Ovary (tissue), 9 donors: ENCODE measurements around the gene MSH2. TPM values are rescaled to one million over a fixed set of nuclear protein-coding genes. Genes with fewer than 3 reads are reported as not detected.

Source experiments
- DNase-seq, 5 donors: peaks; one replicate each; pipeline ENCODE4 v3.0.0-alpha.2; 2019 to 2020
- H3K27ac ChIP-seq, 2 donors: fragments of 200-600 bp; one replicate each; pipeline versions ENCODE4 v1.5.1 to v1.8.0; 2019 to 2022
- H3K27me3 ChIP-seq: fragments of 200-600 bp; one replicate; pipeline ENCODE4 v1.8.0; 2022
- H3K36me3 ChIP-seq: fragments of 200-600 bp; sonication (generic); one replicate; pipeline ENCODE4 v1.5.1; 2019
- H3K4me1 ChIP-seq: one replicate; pipeline ENCODE4 v1.8.1; 2013; ENCODE audit warnings: mild to moderate bottlenecking, moderate library complexity; ENCODE audit not compliant: insufficient read depth
- H3K4me3 ChIP-seq: fragments of 200-600 bp; sonication (generic); one replicate; pipeline ENCODE4 v1.5.1; 2017
- H3K9me3 ChIP-seq, 2 donors: fragments of 200-600 bp in 1 of 2; sonication (generic) in 1 of 2; one replicate each; pipeline versions ENCODE4 v1.5.1 to v1.8.1; 2013 to 2019; ENCODE audit warnings: mild to moderate bottlenecking in 1 of 2, moderate library complexity in 1 of 2
- CTCF ChIP-seq, 3 donors: fragments of 450-650 bp in 2 of 3; fragments of 200-600 bp in 1 of 3; IDR thresholded peaks; one replicate each; pipeline versions ENCODE4 v1.5.1 to v1.8.0; 2016 to 2022; ENCODE audit warnings: antibody characterized with exemption in 3 of 3, mild to moderate bottlenecking in 1 of 3
- EP300 ChIP-seq: sonication (generic); formaldehyde crosslinking; IDR thresholded peaks from one replicate; pipeline ENCODE4 v1.6.1; 2017; ENCODE audit warnings: antibody characterized with exemption
- POLR2A ChIP-seq: fragments of 450-650 bp; IDR thresholded peaks from one replicate; pipeline ENCODE4 v1.6.1; 2017; ENCODE audit warnings: antibody characterized with exemption, mild to moderate bottlenecking, moderate library complexity
- WGBS, 3 donors: extraction: QIAGEN DNeasy Blood & Tissue Kit in 1 of 3; methylation state at CpG; one replicate each; pipeline versions ENCODE4 v1.1.5 to v1.1.7; 2013 to 2017; 5-methylcytosine and 5-hydroxymethylcytosine counted together
- intact Hi-C, 4 donors: fragments of 100-400 bp; cut with DNase I; formaldehyde crosslinking; loops; one replicate each; pipeline versions ENCODE4 v1.11.0 to v1.15.1; 2022 to 2023
- polyA plus RNA-seq, 2 donors: library from polyadenylated mRNA; stranded (reverse); fragments of 200-250 nt in 1 of 2; fragments of 350-450 nt in 1 of 2; fragmentation: Illumina TruSeq in 1 of 2; extraction: RNeasy Lipid Tissue Mini Kit (QIAGEN cat#74804) in 1 of 2; gene quantifications; one replicate each; pipeline ENCODE4 v1.2.3, GENCODE V29; 2013 to 2014
- total RNA-seq, 7 donors: library from RNA; depleted of rRNA in 2 of 7; stranded (reverse); fragments of >200 nt in 2 of 7; fragmentation: NEBNext Ultra II Directional in 3 of 7; extraction: Animal tissue kit (Norgen Biotek cat#: 25700) in 3 of 7; gene quantifications; one replicate each; pipeline versions ENCODE4 v1.1.0 to v1.2.4, GENCODE V29; 2016 to 2023
- donor health status: DM: no; HTN: no; CAD: no; lungs with moderate emphysema.
- donor health status: DM: no; HTN: no; CAD: no.
- donor health status: Bipolar disorder and iron deficiency.
- donor health status: DM: yes; HTN: yes; CAD: no.
- donor health status: DM: no; HTN: no; CAD: no.
- donor health status: DM: yes; HTN: yes; CAD: no.

Gene MSH2
- total and polyA plus RNA-seq, 9 donors: 8.5 to 16.4 (median 10.7) TPM

GRCh38 chr2:47509821-47510385 is 106.9 kb downstream of the MSH2 start:
- H3K36me3 ChIP-seq: no peaks in the 10 kb centered on the region
- intact Hi-C loops: no loop called here
- H3K27ac ChIP-seq: no peak overlapping the region
- DNase-seq: no peak
- no peak overlapping the region for H3K4me3 ChIP-seq
- TF ChIP-seq CTCF (IDR thresholded peaks at IDR 0.05): no peak
- no peak for TF ChIP-seq EP300
- TF ChIP-seq POLR2A: no peak
- 93 to 95% (median 95%) methylated on average over 6 of the region's 6 CpGs for WGBS, 3 donors
- H3K27me3 ChIP-seq: no peaks in the 10 kb centered on the region
- H3K9me3 ChIP-seq: no peaks in the 10 kb centered on the region
- no peaks in the 10 kb centered on the region for H3K4me1 ChIP-seq

GRCh38 chr2:47510745-47511144 is 107.8 kb downstream of the MSH2 start:
- WGBS, 3 donors: 81 to 90% (median 87%) methylated on average over 4 of the region's 4 CpGs
- Histone ChIP-seq H3K36me3 (no peaks in the 10 kb centered on the region), H3K4me1 (no peaks in the 10 kb centered on the region), H3K27me3 (no peaks in the 10 kb centered on the region), H3K9me3 (no peaks in the 10 kb centered on the region), H3K4me3 (no peak overlapping the region), H3K27ac (no peak overlapping the region)
- TF ChIP-seq POLR2A (no peak), EP300 (no peak), CTCF (IDR thresholded peaks at IDR 0.05) (no peak)
- DNase-seq: no peak
- intact Hi-C loops: no loop called here

GRCh38 chr2:47512581-47513083 is 109.7 kb downstream of the MSH2 start:
- H3K27me3 ChIP-seq: no peaks in the 10 kb centered on the region
- no peak overlapping the region for H3K4me3 ChIP-seq
- H3K4me1 ChIP-seq: no peaks in the 10 kb centered on the region
- no peaks in the 10 kb centered on the region for H3K36me3 ChIP-seq
- no peak overlapping the region for H3K27ac ChIP-seq
- intact Hi-C loops: no loop called here
- no peak for TF ChIP-seq EP300
- no peak for TF ChIP-seq POLR2A
- no peaks in the 10 kb centered on the region for H3K9me3 ChIP-seq
- 96 to 100% (median 96%) methylated on average over 1 of the region's 1 CpG for WGBS, 3 donors
- DNase-seq: no peak

- no peaks in the 10 kb centered on the region for H3K4me1 ChIP-seq
- intact Hi-C loops: no loop called here
- no peaks in the 10 kb centered on the region for H3K27me3 ChIP-seq
- 88 to 94% (median 90%) methylated on average over 7 of the region's 7 CpGs for WGBS, 3 donors
- no peak for DNase-seq
- no peak overlapping the region for H3K4me3 ChIP-seq
- TF ChIP-seq CTCF (IDR thresholded peaks at IDR 0.05): no peak
- no peak for TF ChIP-seq POLR2A
- TF ChIP-seq EP300: no peak
- no peaks in the 10 kb centered on the region for H3K36me3 ChIP-seq
- no peak overlapping the region for H3K27ac ChIP-seq
- no peaks in the 10 kb centered on the region for H3K9me3 ChIP-seq
These were observed 111.1 kb downstream of the MSH2 start for GRCh38 chr2:47513981-47514520.

- no peak overlapping the region for H3K4me3 ChIP-seq
- no peaks in the 10 kb centered on the region for H3K36me3 ChIP-seq
- no peak for DNase-seq
- H3K27ac ChIP-seq: no peak overlapping the region
- H3K27me3 ChIP-seq: no peaks in the 10 kb centered on the region
- H3K4me1 ChIP-seq: peaks cover under 1% of the 10 kb centered on the region
- intact Hi-C loops: no loop called here
- WGBS, 3 donors: 76 to 85% (median 83%) methylated on average over 7 of the region's 7 CpGs
- H3K9me3 ChIP-seq: no peaks in the 10 kb centered on the region
- TF ChIP-seq POLR2A (no peak), EP300 (no peak), CTCF (IDR thresholded peaks at IDR 0.05) (no peak)
These were observed 113.6 kb downstream of the MSH2 start for GRCh38 chr2:47516360-47517104.
